Endothelial cell of umbilical vein (primary cell): ENCODE results near the gene OR1E2. TPM values are rescaled to one million over a fixed set of nuclear protein-coding genes. Genes with fewer than 3 reads are reported as not detected.

ENCODE experiments used
- BruUV-seq: library from RNA; stranded (reverse); fragments of 400-500 nt; replicated peaks from 2 replicates; lab custom pipeline; 2021; lab: Mats Ljungman, UMichigan
- CTCF ChIA-PET: fragments of 300-600, 350-600 bp; sonication (Branson Sonifier 250); formaldehyde crosslinking; loops from one replicate; lab custom pipeline; 2021; ENCODE audit warnings: antibody characterized with exemption, inconsistent platforms; lab: Charles Lee
- POLR2A ChIA-PET: fragments of 300-600, 350-600 bp; sonication (Branson Sonifier 250); formaldehyde crosslinking; loops from one replicate; lab custom pipeline; 2021; ENCODE audit warnings: antibody characterized with exemption, inconsistent platforms; lab: Charles Lee
- DNase-seq: peaks from one replicate; pipeline ENCODE4 v3.0.0-alpha.2; 2011; ENCODE audit warnings: low read depth, low spot score
- FAIRE-seq: peaks from 2 replicates; lab custom pipeline; 2011; peaks lifted over from hg19 to GRCh38; lab: Jason Lieb, UNC
- H2AFZ ChIP-seq: 2 replicates; pipeline ENCODE4 v1.6.0; 2012; ENCODE audit warnings: low read depth, low read length, control low read depth, inconsistent platforms
- H3K27ac ChIP-seq: 2 replicates; pipeline ENCODE4 v1.5.1; 2011; ENCODE audit warnings: low read depth, mild to moderate bottlenecking, control low read depth, low read length, moderate library complexity; ENCODE audit not compliant: insufficient read depth
- H3K27me3 ChIP-seq, 2 experiments: 2 replicates each; pipeline versions ENCODE4 v1.6.0 to v1.6.1; 2011; ENCODE audit warnings: low read length in 2 of 2, mixed read lengths in 1 of 2; ENCODE audit not compliant: control insufficient read depth in 2 of 2, insufficient read depth in 2 of 2
- H3K36me3 ChIP-seq, 2 experiments: 2 replicates in 1 of 2; 3 replicates in 1 of 2; pipeline ENCODE4 v1.5.1; 2011; ENCODE audit warnings: low read length in 2 of 2, mild to moderate bottlenecking in 1 of 2, moderate library complexity in 1 of 2; ENCODE audit not compliant: control insufficient read depth in 2 of 2, insufficient read depth in 2 of 2; ENCODE audit errors: extremely low read depth in 1 of 2
- H3K4me1 ChIP-seq: 3 replicates; pipeline ENCODE4 v1.5.1; 2011; ENCODE audit warnings: mild to moderate bottlenecking, low read length; ENCODE audit not compliant: control insufficient read depth, insufficient read depth; ENCODE audit errors: extremely low read depth
- H3K4me2 ChIP-seq: 2 replicates; pipeline ENCODE4 v1.6.1; 2011; ENCODE audit warnings: low read length, control low read depth, mixed read lengths; ENCODE audit not compliant: insufficient read depth
- H3K4me3 ChIP-seq, 3 experiments: fragments of 200-600 bp in 1 of 3; sonication (generic), shearing (Covaris generic) in 1 of 3; replicated peaks in 1 of 3; 2 replicates each; pipeline ENCODE4 v1.5.1; 2011 to 2016; ENCODE audit warnings: control low read depth in 3 of 3, low read length in 3 of 3, mild to moderate bottlenecking in 2 of 3, inconsistent platforms in 1 of 3, low read depth in 1 of 3, moderate library complexity in 1 of 3; ENCODE audit not compliant: insufficient read depth in 1 of 3
- H3K79me2 ChIP-seq: 2 replicates; pipeline ENCODE4 v1.6.0; 2012; ENCODE audit warnings: low read length, inconsistent platforms; ENCODE audit not compliant: control insufficient read depth, insufficient read depth
- H3K9ac ChIP-seq: replicated peaks from 2 replicates; pipeline ENCODE3; 2011; ENCODE audit warnings: low read length, control low read depth; ENCODE audit not compliant: insufficient read depth; ENCODE audit errors: extremely low read depth
- H3K9me1 ChIP-seq: replicated peaks from 3 replicates; pipeline ENCODE4 v1.6.0; 2011; ENCODE audit warnings: mild to moderate bottlenecking, low read length; ENCODE audit not compliant: control insufficient read depth, insufficient read depth; ENCODE audit errors: extremely low read depth
- H3K9me3 ChIP-seq: replicated peaks from 2 replicates; pipeline ENCODE4 v1.5.1; 2012; ENCODE audit warnings: low read length, inconsistent platforms; ENCODE audit not compliant: control insufficient read depth, insufficient read depth
- H4K20me1 ChIP-seq: replicated peaks from 2 replicates; pipeline ENCODE3; 2011; ENCODE audit warnings: mild to moderate bottlenecking, low read length; ENCODE audit not compliant: control insufficient read depth, insufficient read depth; ENCODE audit errors: extremely low read depth
- CTCF ChIP-seq, 2 donors: IDR thresholded peaks; 1 replicate in 1 of 2; 2 replicates in 1 of 2; pipeline ENCODE4 v1.5.1; 2011; ENCODE audit warnings: low read length in 2 of 2, mild to moderate bottlenecking in 2 of 2, moderate library complexity in 2 of 2, control low read depth in 1 of 2, inconsistent platforms in 1 of 2, low read depth in 1 of 2; ENCODE audit not compliant: insufficient read depth in 1 of 2; ENCODE audit errors: extremely low read depth in 1 of 2
- EZH2 ChIP-seq: IDR thresholded peaks from 2 replicates; pipeline ENCODE4 v1.6.1; 2012; ENCODE audit warnings: borderline replicate concordance, low read depth, mild to moderate bottlenecking, moderate library complexity, low read length, inconsistent platforms; ENCODE audit not compliant: severe bottlenecking
- FOS ChIP-seq: IDR thresholded peaks from 2 replicates; pipeline ENCODE4 v1.6.1; 2011; ENCODE audit warnings: mild to moderate bottlenecking, low read length, moderate library complexity, borderline replicate concordance; ENCODE audit not compliant: insufficient read depth
- GATA2 ChIP-seq: IDR thresholded peaks from 2 replicates; pipeline ENCODE4 v1.7.0; 2011; ENCODE audit warnings: low read depth, mild to moderate bottlenecking, moderate library complexity, mixed read lengths, low read length; ENCODE audit not compliant: insufficient read length, insufficient read depth
- JUN ChIP-seq: IDR thresholded peaks from 2 replicates; pipeline ENCODE4 v1.6.1; 2011; ENCODE audit warnings: borderline replicate concordance, low read depth; ENCODE audit not compliant: insufficient read length, insufficient read depth
- MAX ChIP-seq: IDR thresholded peaks from 2 replicates; pipeline ENCODE4 v1.6.1; 2011; ENCODE audit not compliant: insufficient read depth, insufficient read length
- MYC ChIP-seq: IDR thresholded peaks from one replicate; pipeline ENCODE4 v1.6.1; 2011; ENCODE audit warnings: mild to moderate bottlenecking, low read depth, low read length
- POLR2A ChIP-seq: IDR thresholded peaks from 2 replicates; pipeline ENCODE4 v1.6.1; 2012; ENCODE audit warnings: low read depth, mild to moderate bottlenecking, control low read depth, low read length
- POLR2AphosphoS5 ChIP-seq: IDR thresholded peaks from 2 replicates; pipeline ENCODE4 v1.6.1; 2012; ENCODE audit warnings: low read depth, mild to moderate bottlenecking, control low read depth, low read length, moderate library complexity; ENCODE audit not compliant: insufficient read depth
- dilution Hi-C: fragments of 300-500 bp; cut with MboI; formaldehyde crosslinking; loops from one replicate; pipeline ENCODE4 v1.15.0; 2019; ENCODE audit warnings: low sequenced_read_pairs; ENCODE audit not compliant: extremely low pct_ligation_motif_present
- intact Hi-C: fragments of 100-400 bp; cut with micrococcal nuclease; formaldehyde crosslinking; loops from one replicate; pipeline ENCODE4 v1.10.0; 2022
- polyA plus RNA-seq, 4 experiments: library from polyadenylated mRNA; depleted of rRNA in 3 of 4; stranded (reverse) in 3 of 4; unstranded in 1 of 4; fragments of >200 nt; gene quantifications; 2 replicates each; pipeline versions ENCODE4 v1.2.1 to v1.2.3, GENCODE V29; 2011 to 2012; ENCODE audit warnings: missing spikeins in 1 of 4
- total RNA-seq: library from RNA; stranded (reverse); gene quantifications from 2 replicates; pipeline ENCODE4 v1.2.3, GENCODE V29; 2021

The OR1E2 gene
- total and polyA plus RNA-seq, 2 donors (not counting 3 experiments of a cell fraction or from before 2014, with no cell fraction given) = not detected

GRCh38 chr17:3475251-3475685, 41.6 kb upstream of the OR1E2 start:
- no peaks in the 10 kb centered on the region for H3K27me3 ChIP-seq
- no TSS peak for BruUV-seq
- H3K4me2 ChIP-seq = no peak overlapping the region
- H3K9ac ChIP-seq = no peak overlapping the region
- CTCF ChIA-PET = no interaction called here
- FAIRE-seq (no peak), DNase-seq (no peak)
- H3K36me3 ChIP-seq = no peaks in the 10 kb centered on the region
- H3K4me1 ChIP-seq = no peaks in the 10 kb centered on the region
- POLR2A ChIA-PET = no interaction called here
- no peaks in the 10 kb centered on the region for H3K9me3 ChIP-seq
- TF ChIP-seq GATA2 (no peak), FOS (no peak), POLR2AphosphoS5 (no peak), MAX (no peak), MYC (no peak), CTCF (IDR thresholded peaks at IDR 0.05; ENCODE audit: extremely low read depth in 1 of 2, insufficient read depth in 1 of 2, low read depth in 1 of 2, low read length in 2 of 2) (no peak), JUN (no peak), EZH2 (no peak), POLR2A (no peak)
- no peaks in the 10 kb centered on the region for H3K9me1 ChIP-seq
- H3K79me2 ChIP-seq = no peaks in the 10 kb centered on the region
- H4K20me1 ChIP-seq = no peaks in the 10 kb centered on the region
- dilution Hi-C loops (no loop called here), intact Hi-C loops (no loop called here)
- H3K27ac ChIP-seq = no peak overlapping the region
- H3K4me3 ChIP-seq = no peak overlapping the region
- no peak overlapping the region for H2AFZ ChIP-seq
